GM12878 (cell line): ENCODE results near the gene ENOX2. TPM values are rescaled to one million over a fixed set of nuclear protein-coding genes. Genes with fewer than 3 reads are reported as not detected.

Experiments
- ATAC-seq: fragments of 200-7000 bp; cut with Tn5 transposase; 3 replicates; pipeline ENCODE4 v1.9.1; 2020; ENCODE audit warnings: mild to moderate bottlenecking, moderate library complexity
- Bru-seq: library from RNA; stranded (reverse); fragments of 400-500 nt; gene quantifications from one replicate; lab custom pipeline; 2021; lab: Mats Ljungman, UMichigan
- BruChase-seq, 2 experiments: library from RNA; stranded (reverse); fragments of 400-500 nt; gene quantifications; one replicate each; lab custom pipeline; 2021; lab: Mats Ljungman, UMichigan
- BruUV-seq: library from RNA; stranded (reverse); fragments of 400-500 nt; replicated peaks from 2 replicates; lab custom pipeline; 2021; lab: Mats Ljungman, UMichigan
- CTCF ChIA-PET: fragments of 300-600 bp; sonication (Branson Sonifier 250); formaldehyde crosslinking; extraction: SDS; loops from one replicate; lab custom pipeline; 2021; ENCODE audit warnings: inconsistent platforms; lab: Yijun Ruan, JAX
- POLR2A ChIA-PET: fragments of 350-600 bp; formaldehyde crosslinking; extraction: SDS; loops from one replicate; lab custom pipeline; 2021; ENCODE audit warnings: inconsistent platforms; lab: Charles Lee
- RAD21 ChIA-PET: fragments of 300-600 bp; sonication (Branson Sonifier 250); formaldehyde crosslinking; loops from one replicate; lab custom pipeline; 2023; ENCODE audit warnings: antibody characterized with exemption; ENCODE audit not compliant: unreplicated experiment; lab: Charles Lee
- SMC1A ChIA-PET: fragments of 300-600 bp; sonication (Branson Sonifier 250); formaldehyde crosslinking; loops from one replicate; lab custom pipeline; 2023; ENCODE audit not compliant: unreplicated experiment, uncharacterized antibody; lab: Charles Lee
- DNase-seq: peaks from one replicate; pipeline ENCODE4 v3.0.0-alpha.2; 2011; ENCODE audit warnings: low read depth, low spot score
- FAIRE-seq: peaks from 3 replicates; lab custom pipeline; 2011; peaks lifted over from hg19 to GRCh38; lab: Jason Lieb, UNC
- H2AFZ ChIP-seq: 2 replicates; pipeline ENCODE4 v1.6.0; 2011; ENCODE audit warnings: low read depth, low read length, control low read depth; ENCODE audit not compliant: control insufficient read depth
- H3K27ac ChIP-seq: 2 replicates; pipeline ENCODE4 v1.5.1; 2011; ENCODE audit warnings: control low read depth; ENCODE audit not compliant: control insufficient read depth, insufficient read depth
- H3K27me3 ChIP-seq, 2 experiments: replicated peaks in 1 of 2; 2 replicates each; pipeline versions ENCODE4 v1.6.0 to v1.6.1; 2011; ENCODE audit warnings: low read length in 1 of 2; ENCODE audit not compliant: control insufficient read depth in 2 of 2, insufficient read depth in 2 of 2
- H3K36me3 ChIP-seq, 2 experiments: 2 replicates each; pipeline ENCODE4 v1.5.1; 2011; ENCODE audit warnings: low read length in 1 of 2; ENCODE audit not compliant: control insufficient read depth in 2 of 2, insufficient read depth in 2 of 2
- H3K4me1 ChIP-seq: 2 replicates; pipeline ENCODE4 v1.6.1; 2011; ENCODE audit warnings: mild to moderate bottlenecking, low read length, moderate library complexity, mixed read lengths; ENCODE audit not compliant: control insufficient read depth, insufficient read depth
- H3K4me2 ChIP-seq: 2 replicates; pipeline ENCODE4 v1.6.0; 2011; ENCODE audit warnings: control low read depth; ENCODE audit not compliant: control insufficient read depth, insufficient read depth
- H3K4me3 ChIP-seq: fragments of 200-600 bp; sonication (generic); 2 replicates; pipeline ENCODE4 v1.5.1; 2016
- H3K79me2 ChIP-seq: 2 replicates; pipeline ENCODE4 v1.6.0; 2011; ENCODE audit warnings: low read length; ENCODE audit not compliant: control insufficient read depth, insufficient read depth
- H3K9ac ChIP-seq: 2 replicates; pipeline ENCODE4 v1.8.0; 2011; ENCODE audit warnings: low read length, control low read depth, mixed read lengths; ENCODE audit not compliant: control insufficient read depth, insufficient read depth
- H3K9me3 ChIP-seq: replicated peaks from 3 replicates; pipeline ENCODE4 v1.5.1; 2011; ENCODE audit warnings: mild to moderate bottlenecking, low read length; ENCODE audit not compliant: control insufficient read depth, insufficient read depth
- H4K20me1 ChIP-seq: 2 replicates; pipeline ENCODE4 v1.6.0; 2011; ENCODE audit not compliant: control insufficient read depth, insufficient read depth
- BCL3 ChIP-seq: IDR thresholded peaks from 2 replicates; pipeline ENCODE4 v1.6.1; 2011; ENCODE audit warnings: borderline replicate concordance, low read depth, mild to moderate bottlenecking, moderate library complexity, low read length; ENCODE audit not compliant: insufficient read depth, poor library complexity, severe bottlenecking
- BRCA1 ChIP-seq: IDR thresholded peaks from 2 replicates; pipeline ENCODE4 v1.6.1; 2011; ENCODE audit warnings: low read depth, low read length, improper control_type of control experiment
- GATAD2B ChIP-seq: fragments of 450-650 bp; conservative IDR thresholded peaks from 2 replicates; pipeline ENCODE4 v1.6.1; 2017; ENCODE audit warnings: low read depth, mild to moderate bottlenecking, moderate library complexity
- PAX5 ChIP-seq: IDR thresholded peaks from 2 replicates; pipeline ENCODE4 v1.6.1; 2011; ENCODE audit warnings: low read depth, low read length, borderline replicate concordance
- PBX3 ChIP-seq: IDR thresholded peaks from 2 replicates; pipeline ENCODE4 v1.6.1; 2011; ENCODE audit warnings: mild to moderate bottlenecking, low read depth, low read length, moderate library complexity; ENCODE audit not compliant: insufficient replicate concordance
- SMC3 ChIP-seq: IDR thresholded peaks from 2 replicates; pipeline ENCODE4 v1.6.1; 2011; ENCODE audit warnings: low read length, improper control_type of control experiment, borderline replicate concordance
- TCF12 ChIP-seq: IDR thresholded peaks from 2 replicates; pipeline ENCODE4 v1.6.1; 2011; ENCODE audit warnings: low read depth, mild to moderate bottlenecking, low read length
- WRNIP1 ChIP-seq: IDR thresholded peaks from 2 replicates; pipeline ENCODE4 v1.6.1; 2011; ENCODE audit warnings: low read depth, low read length, improper control_type of control experiment, borderline replicate concordance
- ZSCAN29 ChIP-seq: fragments of 450-650 bp; IDR thresholded peaks from 2 replicates; pipeline ENCODE4 v1.6.1; 2017; ENCODE audit warnings: mild to moderate bottlenecking, moderate library complexity
- WGBS: methylation state at CpG from one replicate; pipeline ENCODE4 v1.1.6; 2016; ENCODE audit warnings: low lambda C conversion rate; ENCODE audit not compliant: insufficient replicate concordance, insufficient coverage; ENCODE audit errors: missing lambda C conversion rate; 5-methylcytosine and 5-hydroxymethylcytosine counted together
- in situ Hi-C: fragments of 300-500 bp; cut with MboI; formaldehyde crosslinking; loops from 9 replicates; pipeline ENCODE4 v1.14.3; 2018; ENCODE audit warnings: mixed read lengths
- intact Hi-C: fragments of 100-400 bp; cut with micrococcal nuclease; formaldehyde crosslinking; loops from one replicate; pipeline ENCODE4 v1.14.2; 2022; ENCODE audit not compliant: unreplicated experiment
- long read RNA-seq, 2 experiments: library from polyadenylated mRNA; unstranded; transcript quantifications; one replicate each; pipeline ENCODE4 v2.0.0, GENCODE V29; 2019 to 2020
- polyA minus RNA-seq, 3 experiments: library from RNA; depleted of rRNA, polyadenylated mRNA; stranded (reverse); fragments of >200 nt; gene quantifications; 2 replicates each; pipeline ENCODE4 v1.2.3, GENCODE V29; 2011
- polyA plus RNA-seq, 11 experiments: library from polyadenylated mRNA; depleted of rRNA in 4 of 11; unstranded in 6 of 11; stranded (reverse) in 5 of 11; fragments of >200 nt; fragmentation: Nextera tagmentation in 4 of 11; fragmentation: Illumina TruSeq in 1 of 11; extraction: Ambion mirVana in 4 of 11; extraction: Trizol in 1 of 11; gene quantifications; 1 replicate in 1 of 11; 2 replicates in 10 of 11; pipeline versions ENCODE4 v1.2.1 to v1.2.3, GENCODE V29; 2011 to 2016; ENCODE audit warnings: inconsistent platforms in 2 of 11, missing spikeins in 2 of 11, low read depth in 1 of 11
- total RNA-seq, 4 experiments: library from RNA; depleted of rRNA in 3 of 4; stranded (reverse); fragments of >200 nt in 3 of 4; fragmentation: Illumina TruSeq in 1 of 4; extraction: Trizol in 1 of 4; gene quantifications; 2 replicates each; pipeline versions ENCODE4 v1.2.1 to v1.2.3, GENCODE V29; 2013 to 2021
- TF ChIP-seq, protein P1 (sequence below): fragments of 450-650 bp; IDR thresholded peaks from 2 replicates; pipeline ENCODE4 v1.6.1; 2016; ENCODE audit warnings: mild to moderate bottlenecking, moderate library complexity, borderline replicate concordance

The ENOX2 gene
- 5.5 and 6.3 TPM in 2 replicates for total RNA-seq (2013; cell fraction: nucleolus; rRNA removed)
- 3.9 and 4.5 TPM in 2 replicates for total RNA-seq (2014; rRNA removed)
- 5.5 and 6.6 TPM in 2 replicates for total RNA-seq (2014; rRNA removed; fragmentation: Illumina TruSeq; extraction: Trizol)
- total RNA-seq (2021) = 9.4 and 10.8 TPM in 2 replicates
- 2.6 TPM for polyA plus RNA-seq (2011; ENCODE audit: low read depth)
- polyA plus RNA-seq (2011; rRNA removed) = 10.0 and 11.7 TPM in 2 replicates
- polyA plus RNA-seq (2011; cell fraction: cytosol; rRNA removed) = 5.6 and 5.7 TPM in 2 replicates
- 4.1 and 4.7 TPM in 2 replicates for polyA plus RNA-seq (2011; cell fraction: nucleus; rRNA removed)
- polyA plus RNA-seq (2012) = 3.1 and 4.4 TPM in 2 replicates
- polyA plus RNA-seq (2014; fragmentation: Illumina TruSeq; extraction: Trizol) = 9.3 and 10.5 TPM in 2 replicates
- 1 to 10 TPM; 3.2 to 4.5 TPM for polyA plus RNA-seq (2014; fragmentation: Nextera tagmentation; extraction: Ambion mirVana)
- polyA plus RNA-seq (2014; rRNA removed) = 4.9 and 5.2 TPM in 2 replicates
- polyA plus RNA-seq (2016; fragmentation: Nextera tagmentation; extraction: Ambion mirVana) = 10 to 100 TPM in 1 of 2 experiments, 1 to 10 TPM in 1; 8.8 to 13.0 TPM
- 5.7 and 11.7 TPM in 2 replicates for polyA minus RNA-seq (2011; rRNA and poly(A)+ RNA removed)
- polyA minus RNA-seq (2011; cell fraction: cytosol; rRNA and poly(A)+ RNA removed) = 2.7 and 3.3 TPM in 2 replicates
- 3.3 and 3.7 TPM in 2 replicates for polyA minus RNA-seq (2011; cell fraction: nucleus; rRNA and poly(A)+ RNA removed)
- percentile 50 among the genes with signal in this experiment for Bru-seq, nascent RNA
- BruChase-seq, experiment 1, labeled RNA remaining after a 6-hour chase = percentile 42 among the genes with signal in this experiment
- percentile 46 among the genes with signal in this experiment for BruChase-seq, experiment 2, labeled RNA remaining after a 2-hour chase
- long read RNA-seq, experiment 1, partial matches to known transcripts = 3 of 7 reads
- long read RNA-seq, experiment 1, other reads (novel, unspliced or antisense) = 4 of 7 reads
- long read RNA-seq, experiment 2, full-length matches to known transcripts = 14 of 59 reads
- long read RNA-seq, experiment 2, partial matches to known transcripts = 33 of 59 reads
- long read RNA-seq, experiment 2, other reads (novel, unspliced or antisense) = 12 of 59 reads

GRCh38 chrX:130902783-130903613, at the start of gene ENOX2:
Gene ENOX2 (minus strand): TSS chrX:130903209. CDS start chrX:130703216, 199,993 bp downstream.
- Histone ChIP-seq H3K9ac (peak within 1 kb of the TSS; percentile 68), H3K79me2 (no peaks in the 10 kb centered on the region; the same call in none of the 2 replicates), H3K36me3 (no peaks in the 10 kb centered on the region), H4K20me1 (no peaks in the 10 kb centered on the region), H3K27ac (peak within 1 kb of the TSS; percentile 71), H3K4me3 (peak within 1 kb of the TSS; percentile 68), H3K9me3 (no peaks in the 10 kb centered on the region), H2AFZ (peak within 1 kb of the TSS; percentile 65), H3K4me1 (no peaks in the 10 kb centered on the region), H3K27me3 (no peaks in the 10 kb centered on the region), H3K4me2 (peak within 1 kb of the TSS; percentile 54)
- ATAC-seq (peak; percentile 98), FAIRE-seq (peak; percentile 95), DNase-seq (peak; percentile 89)
- in situ Hi-C loops = no loop called here
- POLR2A ChIA-PET = interaction anchor here (0.6 to 1.0 kb wide), 6 partner anchors 25 to 563 kb away, joined by 3 to 5 read pairs (median 4); partner anchors contain the start of gene RBMX2
- RAD21 ChIA-PET = interaction anchor here (0.6 to 1.0 kb wide), 3 partner anchors 33 to 363 kb away, joined by 3 to 5 read pairs (median 4); no protein-coding TSS in a partner anchor
- WGBS = 40% methylated on average over 45 of the region's 50 CpGs
- intact Hi-C loops = loop anchor here (5.0 kb wide), 1 partner anchor 636 kb away; the partner anchor contains the start of gene ZNF280C
- SMC1A ChIA-PET = interaction anchor here (1.3 to 3.0 kb wide), 2 partner anchors 12 to 14 kb away, joined by 3 to 8 read pairs; no protein-coding TSS in a partner anchor
- CTCF ChIA-PET = interaction anchor here (0.5 to 1.2 kb wide), 5 partner anchors 9 to 658 kb away, joined by 3 to 6 read pairs (median 3); no protein-coding TSS in a partner anchor
- BruUV-seq = no TSS peak
- TF ChIP-seq BCL3 (no peak), PAX5 (no peak), BRCA1 (no peak), GATAD2B (peak; percentile 64; the same call in 1 of the 2 replicates), SMC3 (no peak), WRNIP1 (no peak), ZSCAN29 (no peak), TCF12 (no peak), PBX3 (no peak)
- TF ChIP-seq, protein P1, sequence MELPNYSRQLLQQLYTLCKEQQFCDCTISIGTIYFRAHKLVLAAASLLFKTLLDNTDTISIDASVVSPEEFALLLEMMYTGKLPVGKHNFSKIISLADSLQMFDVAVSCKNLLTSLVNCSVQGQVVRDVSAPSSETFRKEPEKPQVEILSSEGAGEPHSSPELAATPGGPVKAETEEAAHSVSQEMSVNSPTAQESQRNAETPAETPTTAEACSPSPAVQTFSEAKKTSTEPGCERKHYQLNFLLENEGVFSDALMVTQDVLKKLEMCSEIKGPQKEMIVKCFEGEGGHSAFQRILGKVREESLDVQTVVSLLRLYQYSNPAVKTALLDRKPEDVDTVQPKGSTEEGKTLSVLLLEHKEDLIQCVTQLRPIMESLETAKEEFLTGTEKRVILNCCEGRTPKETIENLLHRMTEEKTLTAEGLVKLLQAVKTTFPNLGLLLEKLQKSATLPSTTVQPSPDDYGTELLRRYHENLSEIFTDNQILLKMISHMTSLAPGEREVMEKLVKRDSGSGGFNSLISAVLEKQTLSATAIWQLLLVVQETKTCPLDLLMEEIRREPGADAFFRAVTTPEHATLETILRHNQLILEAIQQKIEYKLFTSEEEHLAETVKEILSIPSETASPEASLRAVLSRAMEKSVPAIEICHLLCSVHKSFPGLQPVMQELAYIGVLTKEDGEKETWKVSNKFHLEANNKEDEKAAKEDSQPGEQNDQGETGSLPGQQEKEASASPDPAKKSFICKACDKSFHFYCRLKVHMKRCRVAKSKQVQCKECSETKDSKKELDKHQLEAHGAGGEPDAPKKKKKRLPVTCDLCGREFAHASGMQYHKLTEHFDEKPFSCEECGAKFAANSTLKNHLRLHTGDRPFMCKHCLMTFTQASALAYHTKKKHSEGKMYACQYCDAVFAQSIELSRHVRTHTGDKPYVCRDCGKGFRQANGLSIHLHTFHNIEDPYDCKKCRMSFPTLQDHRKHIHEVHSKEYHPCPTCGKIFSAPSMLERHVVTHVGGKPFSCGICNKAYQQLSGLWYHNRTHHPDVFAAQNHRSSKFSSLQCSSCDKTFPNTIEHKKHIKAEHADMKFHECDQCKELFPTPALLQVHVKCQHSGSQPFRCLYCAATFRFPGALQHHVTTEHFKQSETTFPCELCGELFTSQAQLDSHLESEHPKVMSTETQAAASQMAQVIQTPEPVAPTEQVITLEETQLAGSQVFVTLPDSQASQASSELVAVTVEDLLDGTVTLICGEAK = peak; percentile 89; the same call in 1 of the 2 replicates
